ENCODE measurements around the gene FN3KRP. TPM values are rescaled to one million over a fixed set of nuclear protein-coding genes. Genes with fewer than 3 reads are reported as not detected.
A peak's percentile ranks its signal among the peaks of the same experiment; 100 is the strongest.

FN3KRP gene
- total and polyA plus RNA-seq, 10 of the 15 experiments (the other 5 are each of a cell fraction or from before 2014, with no cell fraction given) = 1.8 to 50.5 (median 26.5) TPM

GRCh38 chr17:82752371-82753200 is 36.1 kb downstream of the FN3KRP start (continued):
- no peak for TF ChIP-seq IRF5 (IDR thresholded peaks at IDR 0.05; ENCODE audit: borderline replicate concordance)
- TF ChIP-seq TARDBP (IDR thresholded peaks at IDR 0.05; ENCODE audit: borderline replicate concordance) = no peak

- Histone ChIP-seq H3K4me2 (ENCODE audit: control insufficient read depth, insufficient read depth) (peak overlapping the region; percentile 92), H3K36me3 (ENCODE audit: control insufficient read depth in 2 of 2, insufficient read depth in 2 of 2, low read length in 1 of 2) (no peaks in the 10 kb centered on the region; a peak in 1 of 4 replicates), H3K9me3 (replicated peaks; ENCODE audit: control insufficient read depth, insufficient read depth, low read length) (no peaks in the 10 kb centered on the region; the same call in 2 of the 3 replicates), H4K20me1 (ENCODE audit: control insufficient read depth, insufficient read depth) (no peaks in the 10 kb centered on the region), H3K27ac (ENCODE audit: control insufficient read depth, insufficient read depth) (no peak overlapping the region), H3K4me3 (peak overlapping the region; percentile 100), H3K27me3 (replicated peaks in 1 of 2; ENCODE audit: control insufficient read depth in 2 of 2, insufficient read depth in 2 of 2, low read length in 1 of 2) (no peaks in the 10 kb centered on the region), H3K79me2 (ENCODE audit: control insufficient read depth, insufficient read depth, low read length) (peaks cover 16% of the 10 kb centered on the region), H3K9ac (ENCODE audit: control insufficient read depth, insufficient read depth, low read length) (peak overlapping the region; percentile 80; the same call in 1 of the 2 replicates), H2AFZ (ENCODE audit: control insufficient read depth, low read depth, low read length) (no peak overlapping the region), H3K4me1 (ENCODE audit: control insufficient read depth, insufficient read depth, low read length) (0 out of 2 replicates have a peak, but pooled peaks cover 2% of the 10 kb centered on the region)
- no peak for FAIRE-seq
- ChIA-PET POLR2A (interaction anchor here (0.5 to 0.7 kb wide), 4 partner anchors 63 to 785 kb away, joined by 3 to 7 read pairs (median 4); no protein-coding TSS in a partner anchor), CTCF (no interaction called here), SMC1A (ENCODE audit: uncharacterized antibody, unreplicated experiment) (interaction anchor here (1.4 to 2.5 kb wide), 2 partner anchors 10 to 15 kb away, joined by 4 to 8 read pairs; no protein-coding TSS in a partner anchor), RAD21 (ENCODE audit: unreplicated experiment) (no interaction called here)
- ATAC-seq = no peak
- no peak for DNase-seq (ENCODE audit: low read depth, low spot score)
- intact Hi-C loops (cut with micrococcal nuclease; ENCODE audit: unreplicated experiment) (loop anchor here (10.0 kb wide), 1 partner anchor 108 kb away; the partner anchor contains the start of gene WDR45B), in situ Hi-C loops (cut with MboI) (no loop called here)
- WGBS (ENCODE audit: insufficient coverage, insufficient replicate concordance, low lambda C conversion rate, missing lambda C conversion rate) = 97% methylated on average over 8 of the region's 8 CpGs
- no TSS peak for BruUV-seq (replicated peaks)
- TF ChIP-seq SREBF2 (IDR thresholded peaks at IDR 0.05; ENCODE audit: low read length) (no peak), POLR2A (IDR thresholded peaks at IDR 0.05; ENCODE audit: low read depth, low read length) (no peak), ZBTB33 (IDR thresholded peaks at IDR 0.05) (no peak), SUPT20H (IDR thresholded peaks at IDR 0.05; ENCODE audit: borderline replicate concordance, control insufficient read depth, low read depth, low read length) (no peak), USF1 (IDR thresholded peaks at IDR 0.05; ENCODE audit: borderline replicate concordance, extremely low read length, insufficient read depth, low read depth, low read length) (no peak), IRF5 (IDR thresholded peaks at IDR 0.05; ENCODE audit: borderline replicate concordance) (no peak), ZNF622 (IDR thresholded peaks at IDR 0.05) (no peak), BHLHE40 (IDR thresholded peaks at IDR 0.05; ENCODE audit: borderline replicate concordance in 1 of 2, low read depth in 2 of 2, low read length in 1 of 2) (no peak), JUNB (IDR thresholded peaks at IDR 0.05) (no peak), TCF12 (IDR thresholded peaks at IDR 0.05; ENCODE audit: low read depth, low read length) (no peak), NKRF (conservative IDR thresholded peaks at IDR 0.05) (no peak), YY1 (IDR thresholded peaks at IDR 0.05; ENCODE audit: low read depth, low read length) (no peak), ZNF207 (IDR thresholded peaks at IDR 0.05; ENCODE audit: borderline replicate concordance) (no peak)
Observed at GRCh38 chr17:82753201-82753464, 36.6 kb downstream of the FN3KRP start.

Measured in GM12878 (cell line).